ENCODE measurements around the gene SNX33. TPM values are rescaled to one million over a fixed set of nuclear protein-coding genes. Genes with fewer than 3 reads are reported as not detected.
"Not testable (repeated sequence)": the region's sequence is repeated elsewhere in the genome, so short reads cannot be mapped to it uniquely, and the experiment has no call there.

Gene SNX33
- total RNA-seq, 6 experiments from 2014 or later: 12.0 to 17.2 (median 14.2) TPM

- Histone ChIP-seq H3K4me1 (peaks cover 0 to 10% (median 0%) of the 10 kb centered on the region in 4 donors), H3K9me3 (no peaks in the 10 kb centered on the region), H3K4me3 (no peak overlapping the region), H3K27me3 (no peaks in the 10 kb centered on the region), H3K27ac (no peak overlapping the region), H3K36me3 (no peaks in the 10 kb centered on the region)
- DNase-seq (no peak), ATAC-seq (peak; percentile 17 to 41 (median 36))
- TF ChIP-seq POLR2A (IDR thresholded peaks at IDR 0.05): no peak
- no peak for TF ChIP-seq CTCF (IDR thresholded peaks at IDR 0.05)
- intact Hi-C loops (cut with DNase I): no loop called here
- 80% methylated on average over 1 of the region's 41 CpGs for WGBS (ENCODE audit: insufficient coverage, low coverage, low lambda C conversion rate, missing lambda C conversion rate)
Measured at GRCh38 chr15:75675579-75676404, 28.1 kb downstream of the SNX33 start.

GRCh38 chr15:75676688-75677464 is 29.2 kb downstream of the SNX33 start:
- intact Hi-C loops (cut with DNase I): no loop called here
- peaks cover 0 to 10% (median 0%) of the 10 kb centered on the region in 4 donors for H3K4me1 ChIP-seq
- no peak overlapping the region for H3K27ac ChIP-seq
- TF ChIP-seq CTCF (IDR thresholded peaks at IDR 0.05): no peak
- TF ChIP-seq POLR2A (IDR thresholded peaks at IDR 0.05): no peak
- H3K4me3 ChIP-seq: no peak overlapping the region
- DNase-seq: no peak
- H3K36me3 ChIP-seq: no peaks in the 10 kb centered on the region
- H3K9me3 ChIP-seq: no peaks in the 10 kb centered on the region
- H3K27me3 ChIP-seq: no peaks in the 10 kb centered on the region
- ATAC-seq: no peak
- 76% methylated on average over 3 of the region's 30 CpGs for WGBS (ENCODE audit: insufficient coverage, low coverage, low lambda C conversion rate, missing lambda C conversion rate)

- H3K36me3 ChIP-seq: no peaks in the 10 kb centered on the region
- TF ChIP-seq POLR2A (IDR thresholded peaks at IDR 0.05): no peak
- no peak for DNase-seq
- no peak overlapping the region for H3K27ac ChIP-seq
- intact Hi-C loops (cut with DNase I): no loop called here
- no peak overlapping the region for H3K4me3 ChIP-seq
- H3K9me3 ChIP-seq: no peaks in the 10 kb centered on the region
- peaks cover 0 to 10% (median 3%) of the 10 kb centered on the region in 4 donors for H3K4me1 ChIP-seq
- WGBS (ENCODE audit: insufficient coverage, low coverage, low lambda C conversion rate, missing lambda C conversion rate): 81% methylated on average over 8 of the region's 16 CpGs
- no peaks in the 10 kb centered on the region for H3K27me3 ChIP-seq
- ATAC-seq: no peak
Measured at GRCh38 chr15:75677465-75678323, 30.0 kb downstream of the SNX33 start.

- intact Hi-C loops (cut with DNase I): not testable (repeated sequence)
Measured at GRCh38 chr15:75678324-75678690, 30.6 kb downstream of the SNX33 start.

More at GRCh38 chr15:75678324-75678690, 30.6 kb downstream of the SNX33 start:
- not testable (repeated sequence) for H3K27me3 ChIP-seq, H3K4me1 ChIP-seq, H3K36me3 ChIP-seq, H3K4me3 ChIP-seq, DNase-seq, H3K27ac ChIP-seq, ATAC-seq, H3K9me3 ChIP-seq
- WGBS (ENCODE audit: insufficient coverage, low coverage, low lambda C conversion rate, missing lambda C conversion rate): 90% methylated on average over 6 of the region's 6 CpGs

Data from right lobe of liver (tissue), 6 donors.